Prostate gland (tissue), 2 donors: Measurements from ENCODE around the gene CLN6.
"Not testable (repeated sequence)": the region's sequence is repeated elsewhere in the genome, so short reads cannot be mapped to it uniquely, and the experiment has no call there.

Experiments
- CTCF ChIP-seq, 4 experiments: fragments of 200-600 bp in 2 of 4; fragments of 450-650 bp in 2 of 4; sonication (generic) in 2 of 4; IDR thresholded peaks; 1 replicate in 3 of 4; 2 replicates in 1 of 4; pipeline ENCODE4 v1.5.1; 2016 to 2019; ENCODE audit warnings: antibody characterized with exemption in 4 of 4, mild to moderate bottlenecking in 2 of 4, moderate library complexity in 2 of 4
- POLR2AphosphoS5 ChIP-seq: sonication (generic); formaldehyde crosslinking; IDR thresholded peaks from one replicate; pipeline ENCODE4 v1.6.1; 2017; ENCODE audit warnings: antibody characterized with exemption

GRCh38 chr15:68221530-68222431 lies 7.7 kb downstream of the CLN6 start:
- TF ChIP-seq POLR2AphosphoS5; CTCF (IDR thresholded peaks at IDR 0.05): not testable (repeated sequence)
